ENCODE measurements around the gene PZP. TPM values are rescaled to one million over a fixed set of nuclear protein-coding genes. Genes with fewer than 3 reads are reported as not detected.

Gene PZP
- total RNA-seq, 1 donor from 2014 or later: not detected

GRCh38 chr12:9113296-9113986 lies 94.8 kb downstream of the PZP start:
- no peak overlapping the region for H3K4me3 ChIP-seq (ENCODE audit: low read depth, low read length)
- DNase-seq (ENCODE audit: low read depth) (no peak), FAIRE-seq (no peak)
- no peak for TF ChIP-seq CTCF (IDR thresholded peaks at IDR 0.05; ENCODE audit: insufficient read depth, low read length, severe bottlenecking)
- no peaks in the 10 kb centered on the region for H3K27me3 ChIP-seq (ENCODE audit: control insufficient read depth, insufficient read depth, low read length)
- H3K36me3 ChIP-seq (ENCODE audit: control insufficient read depth, insufficient read depth, low read length): no peaks in the 10 kb centered on the region

- FAIRE-seq (no peak), DNase-seq (ENCODE audit: low read depth) (no peak)
- H3K36me3 ChIP-seq (ENCODE audit: control insufficient read depth, insufficient read depth, low read length): no peaks in the 10 kb centered on the region
- TF ChIP-seq CTCF (IDR thresholded peaks at IDR 0.05; ENCODE audit: insufficient read depth, low read length, severe bottlenecking): no peak
- no peaks in the 10 kb centered on the region for H3K27me3 ChIP-seq (ENCODE audit: control insufficient read depth, insufficient read depth, low read length)
- no peak overlapping the region for H3K4me3 ChIP-seq (ENCODE audit: low read depth, low read length)
These were observed 95.9 kb downstream of the PZP start for GRCh38 chr12:9112076-9112853.

- H3K36me3 ChIP-seq (ENCODE audit: control insufficient read depth, insufficient read depth, low read length): no peaks in the 10 kb centered on the region
- H3K4me3 ChIP-seq (ENCODE audit: low read depth, low read length): no peak overlapping the region
- no peaks in the 10 kb centered on the region for H3K27me3 ChIP-seq (ENCODE audit: control insufficient read depth, insufficient read depth, low read length)
- TF ChIP-seq CTCF (IDR thresholded peaks at IDR 0.05; ENCODE audit: insufficient read depth, low read length, severe bottlenecking): no peak
- FAIRE-seq (no peak), DNase-seq (ENCODE audit: low read depth) (no peak)
These were observed 96.7 kb downstream of the PZP start for GRCh38 chr12:9111525-9111924.

GRCh38 chr12:9109737-9110491 lies 98.3 kb downstream of the PZP start:
- FAIRE-seq (no peak), DNase-seq (ENCODE audit: low read depth) (no peak)
- Histone ChIP-seq H3K36me3 (ENCODE audit: control insufficient read depth, insufficient read depth, low read length) (no peaks in the 10 kb centered on the region), H3K27me3 (ENCODE audit: control insufficient read depth, insufficient read depth, low read length) (no peaks in the 10 kb centered on the region), H3K4me3 (ENCODE audit: low read depth, low read length) (no peak overlapping the region)
- no peak for TF ChIP-seq CTCF (IDR thresholded peaks at IDR 0.05; ENCODE audit: insufficient read depth, low read length, severe bottlenecking)

- FAIRE-seq: no peak
- no peak for DNase-seq (ENCODE audit: low read depth)
- TF ChIP-seq CTCF (IDR thresholded peaks at IDR 0.05; ENCODE audit: insufficient read depth, low read length, severe bottlenecking): no peak
- Histone ChIP-seq H3K27me3 (ENCODE audit: control insufficient read depth, insufficient read depth, low read length) (no peaks in the 10 kb centered on the region), H3K4me3 (ENCODE audit: low read depth, low read length) (no peak overlapping the region), H3K36me3 (ENCODE audit: control insufficient read depth, insufficient read depth, low read length) (no peaks in the 10 kb centered on the region)
These were observed 99.0 kb downstream of the PZP start for GRCh38 chr12:9109213-9109522.
